GM19397 (cell line): ENCODE measurements around the gene ZMAT2.
"Not testable (repeated sequence)": the region's sequence is repeated elsewhere in the genome, so short reads cannot be mapped to it uniquely, and the experiment has no call there.

ENCODE experiments used
- ATAC-seq: cut with Tn5 transposase; IDR thresholded peaks from one replicate; pipeline ENCODE4 v1.9.1; 2021; ENCODE audit warnings: mild to moderate bottlenecking, moderate library complexity; ENCODE audit not compliant: unreplicated experiment

The ZMAT2 gene

GRCh38 chr5:140700177-140701144 is at the start of gene ZMAT2:
ZMAT2 (plus strand) TSS chr5:140700447; CDS start chr5:140700461, 14 bp downstream.
- peak; percentile 96 for ATAC-seq

DNA sequence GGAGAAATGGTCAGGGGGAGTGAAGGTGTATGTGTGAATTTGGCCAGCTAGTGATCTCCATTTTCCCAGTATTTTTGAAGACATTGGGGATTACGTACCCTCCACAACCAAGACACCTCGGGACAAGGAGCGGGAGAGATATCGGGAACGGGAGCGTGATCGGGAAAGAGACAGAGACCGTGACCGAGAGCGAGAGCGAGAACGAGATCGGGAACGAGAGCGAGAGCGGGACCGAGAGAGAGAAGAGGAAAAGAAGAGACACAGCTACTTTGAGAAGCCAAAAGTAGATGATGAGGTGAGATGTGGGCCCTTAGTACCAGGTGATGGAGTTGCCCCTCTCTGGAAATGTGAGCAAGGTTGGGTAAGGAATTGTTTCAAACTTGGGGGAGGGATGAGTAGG is 41.4 kb upstream of the ZMAT2 start:
- no peak for ATAC-seq

GRCh38 chr5:140660371-140660770 is 39.9 kb upstream of the ZMAT2 start:
- ATAC-seq, result not testable (repeated sequence)

GRCh38 chr5:140664030-140664358 is 36.3 kb upstream of the ZMAT2 start:
- ATAC-seq, result no peak

- peak; percentile 97 for ATAC-seq
Measured at GRCh38 chr5:140664359-140665119, 35.7 kb upstream of the ZMAT2 start, which contains the start of gene WDR55. WDR55 (plus strand) TSS chr5:140664904; CDS start chr5:140664913, 9 bp downstream.

DNA sequence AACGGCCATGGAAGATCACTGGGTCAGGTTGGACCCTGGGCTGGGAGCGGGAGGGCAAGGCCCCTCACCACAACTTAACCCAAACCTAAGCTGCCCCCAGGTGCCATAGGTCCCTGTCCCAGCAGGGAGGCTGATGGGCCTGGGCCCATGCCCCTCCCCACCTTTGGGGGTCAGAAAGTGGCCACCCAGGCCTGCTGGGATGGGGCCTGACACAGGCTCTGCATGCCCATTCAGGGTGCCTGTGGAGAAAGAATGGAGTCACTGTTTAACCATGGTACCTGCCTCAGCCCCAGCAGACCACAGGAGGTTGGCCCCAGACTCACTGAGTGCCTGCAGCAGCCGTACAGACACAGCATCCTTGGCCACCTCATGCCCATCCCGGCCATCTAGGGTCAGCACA is 29.2 kb upstream of the ZMAT2 start:
- ATAC-seq, result not testable (repeated sequence)

DNA sequence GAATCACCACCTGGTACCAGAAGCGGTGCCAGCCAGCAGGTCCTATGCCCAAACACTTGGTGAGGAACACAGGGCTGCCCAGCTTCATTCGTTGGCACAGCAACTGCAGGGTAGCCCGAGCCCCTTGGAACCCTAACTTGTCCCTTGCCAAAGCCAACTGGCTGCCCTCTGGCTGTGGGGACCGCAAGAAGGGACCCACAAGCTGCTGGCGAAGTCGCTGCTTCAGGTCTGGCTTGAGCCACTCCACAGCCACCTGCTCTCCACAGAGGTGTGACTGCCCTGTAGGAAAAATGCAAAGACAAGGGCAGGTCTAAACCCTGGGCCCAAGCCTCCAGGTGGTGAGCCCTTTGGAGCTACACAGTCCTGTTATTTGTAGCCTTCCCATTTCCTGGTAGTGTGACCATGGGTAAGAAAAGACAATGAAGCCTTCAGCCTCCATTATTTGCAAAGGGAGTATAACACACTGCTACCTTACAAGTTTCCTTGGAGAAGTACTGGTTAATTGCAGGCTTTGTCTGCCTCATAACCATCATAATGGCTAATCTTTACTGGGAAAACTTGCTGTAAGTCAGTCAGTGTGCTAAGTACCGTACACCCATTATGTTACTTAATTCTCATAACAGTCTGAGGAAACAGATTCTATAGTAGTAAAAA is 28.6 kb upstream of the ZMAT2 start:
- ATAC-seq, result no peak

- ATAC-seq, result no peak
Measured at GRCh38 chr5:140672455-140673186, 27.6 kb upstream of the ZMAT2 start.

DNA sequence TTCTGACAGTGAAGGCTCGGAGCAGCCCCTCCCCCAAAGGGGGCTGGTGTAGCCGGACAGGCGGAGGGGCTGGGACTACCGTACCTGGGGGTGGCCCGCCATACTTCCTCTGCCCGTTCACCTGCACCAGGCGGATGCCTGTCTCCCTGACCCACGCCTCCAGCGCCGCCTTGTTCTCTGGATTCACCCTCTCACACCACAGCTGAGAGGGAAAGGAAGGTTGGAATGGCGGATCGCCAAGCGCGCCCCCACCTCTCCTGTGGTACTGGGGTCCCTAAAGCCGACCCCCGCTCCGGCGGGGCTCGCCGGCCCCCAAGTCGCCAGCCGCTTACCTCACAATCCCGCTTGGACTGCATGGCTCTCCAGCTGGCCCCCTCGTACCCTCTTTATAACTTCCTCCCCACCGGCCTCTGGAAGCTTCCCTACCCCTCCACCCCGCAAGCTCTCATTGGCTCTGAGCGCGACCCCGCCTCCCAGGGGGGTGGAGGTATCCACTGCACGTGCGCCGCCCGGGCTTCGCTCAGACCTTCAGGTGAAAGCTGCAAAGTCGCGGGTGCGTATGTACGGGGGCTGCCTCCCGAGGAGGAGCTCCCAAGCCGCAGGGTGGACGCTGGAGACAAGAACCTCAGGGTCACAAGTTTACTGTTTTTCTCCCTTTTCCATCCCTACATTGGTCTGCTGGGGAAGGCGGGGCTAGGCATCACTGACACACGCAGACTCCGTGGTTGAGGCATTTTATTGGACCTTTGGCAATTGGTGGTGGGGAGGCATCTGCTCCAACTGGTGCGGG is 26.9 kb upstream of the ZMAT2 start, which contains the start of gene DND1:
Gene DND1 (minus strand): TSS at position 390 of the 790 bp plus-strand sequence. CDS start 34 bp downstream, at position 356.
- no peak for ATAC-seq

GRCh38 chr5:140674211-140674610 is 26.0 kb upstream of the ZMAT2 start:
- ATAC-seq, result no peak

GRCh38 chr5:140674629-140675028 is 25.6 kb upstream of the ZMAT2 start:
- no peak for ATAC-seq

DNA sequence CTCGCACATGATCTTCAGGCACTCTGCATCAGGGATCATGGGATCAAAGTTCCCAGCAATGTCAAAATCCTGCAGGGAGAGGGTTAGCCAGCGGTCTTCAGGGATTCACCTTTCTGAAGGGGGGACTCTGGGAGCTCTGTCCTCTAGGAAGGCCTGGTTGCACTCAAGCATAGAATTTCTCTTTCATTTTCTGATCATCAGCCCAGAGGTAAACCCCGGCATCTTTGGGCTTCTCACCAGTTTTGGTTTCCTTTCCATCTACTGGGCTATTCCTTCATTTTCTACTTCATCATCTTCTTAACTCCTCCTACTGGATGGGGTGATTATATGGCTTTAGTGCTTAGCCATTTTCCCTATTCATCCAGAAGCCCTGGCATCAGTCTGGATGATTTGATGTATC is 22.3 kb upstream of the ZMAT2 start:
- ATAC-seq, result no peak

DNA sequence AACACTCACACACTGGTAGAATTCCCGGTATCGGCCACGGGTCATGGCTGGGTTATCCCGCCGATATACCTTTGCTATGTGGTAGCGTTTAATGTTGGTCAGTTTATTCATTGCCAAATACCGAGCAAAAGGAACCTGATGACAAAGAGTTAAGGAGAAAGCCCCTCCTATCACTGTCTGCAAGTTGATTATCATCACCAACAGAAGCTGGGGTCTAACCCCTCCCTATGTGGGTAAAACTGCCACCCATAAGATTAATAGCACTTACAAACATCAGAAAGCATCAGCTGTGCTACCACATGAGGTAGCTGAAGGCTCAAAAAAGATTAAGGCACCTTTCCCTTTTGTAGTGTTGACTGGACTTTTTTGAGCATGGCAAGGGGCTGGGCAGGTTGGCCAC is 21.3 kb upstream of the ZMAT2 start:
- ATAC-seq, result no peak

DNA sequence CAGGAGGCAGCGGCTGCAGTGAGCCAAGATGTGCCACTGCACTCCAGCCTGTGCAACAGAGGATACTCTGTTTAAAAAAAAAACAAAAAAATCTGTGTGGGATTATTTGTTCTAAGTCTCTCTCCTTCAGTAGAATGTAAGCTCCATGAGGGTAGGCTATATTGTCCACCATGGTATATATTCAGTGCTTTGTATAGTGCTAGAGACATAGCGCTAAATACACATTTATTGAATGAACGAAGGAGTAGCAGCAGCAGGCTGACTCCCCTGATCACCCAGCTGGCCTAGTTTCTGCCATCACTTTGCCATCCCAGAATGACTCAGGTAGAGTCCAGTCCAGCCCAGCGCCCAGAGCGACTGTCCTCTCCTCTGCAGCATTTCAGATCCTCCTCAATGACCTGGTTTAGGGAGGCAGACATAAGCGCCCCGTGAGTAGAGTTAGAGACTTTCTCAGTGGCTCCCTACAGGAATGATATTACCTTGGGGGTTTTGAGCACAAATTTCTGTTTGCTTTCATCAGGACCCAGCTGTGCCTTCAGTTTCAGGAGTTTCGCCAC is 9.8 kb upstream of the ZMAT2 start:
- no peak for ATAC-seq

- peak; percentile 98 for ATAC-seq
Measured at GRCh38 chr5:140690941-140691924, 9.0 kb upstream of the ZMAT2 start, which contains the start of the genes HARS1 and HARS2. HARS1 (minus strand) TSS chr5:140691370; CDS start chr5:140691304, 66 bp downstream. HARS2 (plus strand) TSS chr5:140691455; CDS start chr5:140691649, 194 bp downstream.

DNA sequence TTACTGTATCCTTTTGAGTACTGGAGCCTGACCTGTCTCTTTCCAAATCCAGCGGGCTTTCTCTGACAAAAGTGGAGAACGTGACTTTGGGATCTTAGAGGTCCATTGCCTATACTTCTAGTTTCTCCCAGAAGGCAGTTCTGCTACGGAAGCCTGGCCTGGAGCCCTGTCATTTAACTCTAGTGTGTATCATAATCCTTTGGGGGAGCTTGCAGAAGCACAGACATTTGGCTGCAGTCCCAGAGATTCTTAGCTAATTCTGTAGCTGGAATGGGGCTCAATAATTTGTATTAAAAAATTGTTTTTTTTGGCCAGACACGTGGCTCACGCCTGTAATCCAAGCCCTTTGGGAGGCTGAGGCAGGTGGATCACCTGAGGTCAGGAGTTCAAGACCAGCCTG is 6.0 kb upstream of the ZMAT2 start:
- ATAC-seq, result no peak

GRCh38 chr5:140696891-140697492 is 3.3 kb upstream of the ZMAT2 start:
- ATAC-seq, result no peak

GRCh38 chr5:140707812-140708211 is 7.6 kb downstream of the ZMAT2 start:
- no peak for ATAC-seq
